22Rv1 (cell line): ENCODE results near the gene NCKAP5.

Experiments used
- H3K27ac ChIP-seq: fragments of 450-650 bp; 2 replicates; pipeline ENCODE4 v1.5.1; 2017
- ZFX ChIP-seq: fragments of 450-650 bp; IDR thresholded peaks from 2 replicates; pipeline ENCODE4 v1.6.1; 2017; ENCODE audit warnings: antibody characterized with exemption, borderline replicate concordance
- TF ChIP-seq, protein P1 (sequence below): fragments of 450-650 bp; IDR thresholded peaks from 2 replicates; pipeline ENCODE4 v1.5.1; 2017; ENCODE audit warnings: mild to moderate bottlenecking

The NCKAP5 gene

DNA sequence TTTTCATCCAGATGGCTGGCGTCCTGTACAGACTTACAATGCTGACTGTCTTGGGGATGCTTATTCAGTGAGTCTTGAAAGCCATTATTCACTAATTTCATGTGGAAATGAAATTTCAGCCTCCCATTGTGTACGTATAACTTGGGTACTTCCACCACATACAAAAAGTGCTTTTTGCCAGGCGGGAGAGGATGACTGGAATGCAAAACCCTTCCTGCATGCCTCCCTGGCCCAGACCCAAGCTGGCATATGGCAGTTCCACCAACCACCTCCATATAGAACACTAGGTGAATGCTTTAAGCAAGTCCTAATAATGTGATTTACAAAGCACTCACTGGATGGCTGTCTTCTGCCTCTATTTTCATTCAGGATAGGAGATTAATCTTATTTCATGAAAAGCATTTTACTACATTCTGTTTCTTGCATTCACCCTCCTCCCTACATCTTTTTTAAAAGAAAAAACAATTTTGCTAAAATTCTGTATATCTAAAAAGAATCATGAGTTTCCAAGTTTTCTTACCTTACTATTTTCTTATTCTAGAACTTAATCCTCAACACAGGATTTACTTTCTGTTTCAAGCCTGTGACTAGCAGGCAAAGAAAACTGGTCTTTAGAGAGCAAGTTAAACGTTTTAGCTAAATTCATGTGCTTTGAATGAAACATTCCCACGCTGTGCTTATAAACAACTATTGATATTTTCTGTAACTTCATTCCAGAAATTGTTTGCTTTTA, 327.6 kb downstream of the NCKAP5 start:
- H3K27ac ChIP-seq, result no peak overlapping the region
- TF ChIP-seq, protein P1, sequence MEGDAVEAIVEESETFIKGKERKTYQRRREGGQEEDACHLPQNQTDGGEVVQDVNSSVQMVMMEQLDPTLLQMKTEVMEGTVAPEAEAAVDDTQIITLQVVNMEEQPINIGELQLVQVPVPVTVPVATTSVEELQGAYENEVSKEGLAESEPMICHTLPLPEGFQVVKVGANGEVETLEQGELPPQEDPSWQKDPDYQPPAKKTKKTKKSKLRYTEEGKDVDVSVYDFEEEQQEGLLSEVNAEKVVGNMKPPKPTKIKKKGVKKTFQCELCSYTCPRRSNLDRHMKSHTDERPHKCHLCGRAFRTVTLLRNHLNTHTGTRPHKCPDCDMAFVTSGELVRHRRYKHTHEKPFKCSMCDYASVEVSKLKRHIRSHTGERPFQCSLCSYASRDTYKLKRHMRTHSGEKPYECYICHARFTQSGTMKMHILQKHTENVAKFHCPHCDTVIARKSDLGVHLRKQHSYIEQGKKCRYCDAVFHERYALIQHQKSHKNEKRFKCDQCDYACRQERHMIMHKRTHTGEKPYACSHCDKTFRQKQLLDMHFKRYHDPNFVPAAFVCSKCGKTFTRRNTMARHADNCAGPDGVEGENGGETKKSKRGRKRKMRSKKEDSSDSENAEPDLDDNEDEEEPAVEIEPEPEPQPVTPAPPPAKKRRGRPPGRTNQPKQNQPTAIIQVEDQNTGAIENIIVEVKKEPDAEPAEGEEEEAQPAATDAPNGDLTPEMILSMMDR, result no peak
- TF ChIP-seq ZFX, result no peak

DNA sequence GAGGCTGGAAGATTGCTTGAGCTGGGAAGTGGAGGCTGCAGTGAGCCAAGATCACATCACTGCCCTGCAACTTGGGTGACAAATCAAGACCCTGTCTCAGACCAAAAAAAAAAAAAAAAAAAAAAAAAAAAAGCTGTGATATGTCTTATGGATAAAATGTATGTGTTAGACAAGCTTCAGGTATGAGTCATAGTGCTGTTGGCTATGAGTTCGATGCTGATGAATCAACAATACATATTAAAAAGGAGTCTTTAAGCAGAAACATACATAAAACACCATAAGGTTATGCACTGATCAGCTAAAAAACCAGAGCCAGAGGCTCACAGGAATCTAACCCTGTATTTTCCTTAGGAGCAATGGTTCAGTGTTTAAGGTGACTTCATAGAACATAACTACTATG, 332.3 kb downstream of the NCKAP5 start:
- no peak overlapping the region for H3K27ac ChIP-seq
- TF ChIP-seq ZFX, result no peak
- TF ChIP-seq, protein P1, result no peak

DNA sequence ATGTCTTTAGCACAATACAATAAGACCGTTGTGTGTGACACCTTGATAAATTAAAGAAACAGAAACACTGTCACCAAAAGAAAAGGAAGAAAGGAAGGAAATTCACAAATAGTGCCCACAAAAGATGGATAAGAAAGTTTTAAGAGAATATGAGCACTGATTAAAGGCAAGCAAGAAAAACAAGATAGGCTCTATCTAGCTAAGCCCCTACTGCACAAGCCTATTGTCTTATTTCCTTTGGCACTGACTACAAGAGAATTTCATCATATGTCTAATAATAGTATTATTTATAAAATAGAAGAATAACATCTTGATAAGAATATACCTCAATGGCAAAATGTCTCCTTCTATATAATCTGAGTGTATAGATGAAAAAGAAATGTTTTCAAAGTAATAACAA, 335.7 kb downstream of the NCKAP5 start:
- H3K27ac ChIP-seq, result no peak overlapping the region
- TF ChIP-seq, protein P1, result no peak
- TF ChIP-seq ZFX, result no peak

DNA sequence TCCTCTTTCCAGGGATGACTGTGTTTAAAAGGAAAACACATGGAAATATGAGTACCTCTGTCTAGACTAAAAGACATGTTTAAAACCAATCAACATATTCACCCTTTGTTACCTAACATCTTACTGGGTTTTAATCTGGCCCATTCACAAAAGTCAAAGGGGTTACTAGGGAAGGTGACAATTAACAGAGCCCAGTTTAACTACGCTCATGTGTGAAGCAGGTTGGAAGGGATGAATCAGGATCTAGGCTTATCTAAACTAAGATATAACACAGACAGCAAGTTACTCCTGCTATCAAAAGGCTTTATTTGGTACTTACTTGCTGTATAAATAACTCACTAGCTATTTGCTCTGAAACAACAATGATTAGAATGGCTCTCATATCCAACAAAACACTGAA, 337.0 kb downstream of the NCKAP5 start:
- TF ChIP-seq, protein P1, result no peak
- no peak for TF ChIP-seq ZFX
- no peak overlapping the region for H3K27ac ChIP-seq

DNA sequence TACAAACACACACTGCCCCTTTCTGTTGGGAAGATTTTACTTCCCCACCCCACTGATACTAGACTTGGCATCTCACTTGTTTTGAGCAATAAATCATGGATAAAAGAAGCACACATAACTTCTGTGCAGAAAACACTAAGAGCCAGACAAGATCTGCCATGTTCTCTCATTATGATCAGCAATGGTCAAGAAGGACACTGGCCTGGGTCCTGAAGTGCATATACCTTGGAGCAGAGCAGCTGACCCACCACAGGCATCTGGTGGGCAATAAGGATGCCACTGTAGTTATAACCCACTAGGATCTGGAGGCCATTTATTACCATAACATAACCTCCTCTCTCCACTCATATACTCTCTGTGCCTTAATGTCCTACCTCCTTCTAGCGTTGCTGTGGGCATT, 338.3 kb downstream of the NCKAP5 start:
- TF ChIP-seq, protein P1, result no peak
- no peak for TF ChIP-seq ZFX

DNA sequence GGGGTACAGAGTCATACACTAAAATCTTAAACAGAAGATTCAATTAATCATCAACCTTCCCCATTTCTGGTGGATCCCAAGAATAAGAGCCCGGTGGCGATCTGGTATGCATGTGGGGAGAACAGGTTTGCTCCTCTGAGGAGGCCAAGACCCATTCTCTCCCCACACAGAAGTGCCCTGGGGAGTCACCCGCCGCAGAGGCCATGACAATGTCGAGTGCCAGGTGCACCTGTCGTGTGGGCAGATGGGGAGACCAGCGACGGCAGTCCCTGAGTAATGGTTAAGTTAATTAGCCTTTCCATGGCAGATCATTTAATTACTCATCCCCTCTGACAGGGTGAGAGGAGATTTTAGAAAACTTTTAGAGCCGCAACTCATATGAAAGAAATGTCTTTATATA, 345.0 kb downstream of the NCKAP5 start:
- TF ChIP-seq, protein P1, result no peak
- TF ChIP-seq ZFX, result no peak
- no peak overlapping the region for H3K27ac ChIP-seq

More for the DNA sequence above, 338.3 kb downstream of the NCKAP5 start:
- no peak overlapping the region for H3K27ac ChIP-seq

DNA sequence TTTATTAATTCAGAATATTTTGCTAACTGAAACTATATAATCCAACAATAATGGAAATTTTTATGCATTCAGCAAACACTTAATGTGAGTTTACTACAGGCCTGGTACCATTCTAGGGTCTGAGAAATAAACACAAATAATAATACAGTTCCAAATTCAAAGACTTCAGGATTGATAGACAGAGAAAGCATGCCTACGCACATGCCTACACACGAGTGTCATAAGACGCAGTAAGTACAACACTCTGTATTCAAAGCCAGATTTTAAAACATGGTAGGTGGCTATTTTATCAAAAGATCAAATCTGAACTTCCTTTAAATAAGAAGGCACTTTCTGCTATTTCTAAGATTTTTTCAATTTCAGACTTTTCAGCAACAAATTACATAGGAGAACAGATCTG, 346.9 kb downstream of the NCKAP5 start:
- no peak overlapping the region for H3K27ac ChIP-seq

More for the DNA sequence above, 346.9 kb downstream of the NCKAP5 start:
- TF ChIP-seq, protein P1, result no peak
- TF ChIP-seq ZFX, result no peak
